ENCODE data around the gene POLD4.

The POLD4 gene

DNA sequence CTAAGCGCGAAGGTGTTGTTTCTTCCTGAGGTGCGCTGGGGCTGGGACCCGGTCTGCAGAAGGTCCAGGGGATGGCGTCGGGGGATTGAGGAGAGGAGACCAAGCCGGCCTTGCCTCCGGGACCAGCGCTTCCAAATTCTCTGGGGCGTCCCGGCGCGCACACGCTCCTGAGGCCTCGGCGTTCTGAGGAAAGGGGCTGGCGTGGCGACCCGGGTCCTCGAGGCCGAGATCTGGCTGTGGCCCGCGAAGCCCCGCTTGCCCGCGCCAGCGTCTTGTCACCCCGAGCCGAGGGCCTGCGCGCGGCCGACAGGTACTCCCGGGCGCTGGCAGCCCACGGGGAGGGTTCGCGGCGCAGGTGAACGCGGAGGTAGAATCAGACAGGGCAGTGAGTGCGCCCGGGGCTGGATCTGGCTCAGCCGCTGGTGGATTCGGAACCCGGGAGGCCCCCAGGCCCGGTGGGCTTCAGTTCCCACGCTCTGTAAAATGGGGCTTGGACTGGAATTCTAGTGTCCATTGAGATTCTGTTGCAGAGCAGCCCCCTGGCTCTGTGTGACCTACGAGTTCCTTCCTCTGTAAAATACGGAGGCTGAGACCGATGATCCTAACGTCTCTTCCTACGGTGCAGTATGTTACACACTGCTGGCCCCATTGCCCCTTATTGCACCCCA lies 35.3 kb downstream of the POLD4 start:
- DNase-seq (ENCODE audit: low read depth in 4 of 4, low spot score in 1 of 4) = no peak

DNA sequence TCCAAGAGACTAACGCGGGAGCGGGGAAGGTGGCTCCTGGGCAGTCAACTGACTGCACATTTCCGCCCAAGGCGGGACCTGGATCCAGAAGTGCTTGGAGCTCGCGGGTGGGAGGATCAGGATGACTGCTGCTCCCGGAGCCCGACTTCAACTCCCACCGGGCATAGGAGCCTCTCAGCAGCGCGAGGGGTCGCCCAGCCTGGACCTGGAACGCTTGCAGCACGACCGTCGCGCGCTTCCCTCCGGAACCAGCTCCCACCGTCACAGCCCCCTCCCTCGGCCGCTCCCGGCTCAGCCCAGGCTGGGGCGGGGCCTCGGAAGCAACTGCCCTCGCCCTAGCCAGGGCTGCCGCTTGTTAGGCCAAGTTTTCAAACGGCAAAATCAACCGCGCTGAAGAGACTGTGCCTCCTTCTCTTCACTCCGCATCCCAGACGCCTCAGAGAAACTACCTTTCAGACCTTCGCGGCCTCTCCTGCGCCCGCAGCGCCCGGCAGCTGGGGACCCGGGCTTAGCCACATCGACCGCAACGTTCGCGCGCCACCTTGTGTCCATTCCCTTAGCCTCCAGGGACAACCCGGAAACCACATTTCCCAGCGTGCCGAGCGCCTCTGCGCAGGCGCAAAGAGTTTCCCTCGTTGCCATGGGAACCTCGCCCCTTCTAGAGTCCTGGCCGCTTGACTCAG lies 36.0 kb downstream of the POLD4 start:
- peak; percentile 97 to 99 (median 98) for DNase-seq (ENCODE audit: low read depth in 4 of 4, low spot score in 1 of 4)

DNA sequence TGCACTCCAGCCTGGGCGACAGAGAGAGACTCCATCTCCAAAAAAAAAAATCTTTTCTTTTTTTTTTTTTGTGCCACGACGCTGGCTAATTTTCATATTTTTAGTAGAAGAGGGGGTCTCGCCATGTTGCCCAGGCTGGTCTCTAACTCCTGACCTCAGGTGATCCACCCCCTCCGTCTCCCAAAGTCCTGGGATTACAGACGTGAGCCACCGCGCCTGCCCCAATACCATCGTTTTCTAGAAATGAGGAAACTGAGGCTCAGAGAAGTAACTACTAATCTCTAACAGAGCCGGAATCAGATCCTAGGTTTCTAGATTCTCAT lies 36.5 kb downstream of the POLD4 start:
- no peak for DNase-seq (ENCODE audit: low read depth in 4 of 4, low spot score in 1 of 4)

DNA sequence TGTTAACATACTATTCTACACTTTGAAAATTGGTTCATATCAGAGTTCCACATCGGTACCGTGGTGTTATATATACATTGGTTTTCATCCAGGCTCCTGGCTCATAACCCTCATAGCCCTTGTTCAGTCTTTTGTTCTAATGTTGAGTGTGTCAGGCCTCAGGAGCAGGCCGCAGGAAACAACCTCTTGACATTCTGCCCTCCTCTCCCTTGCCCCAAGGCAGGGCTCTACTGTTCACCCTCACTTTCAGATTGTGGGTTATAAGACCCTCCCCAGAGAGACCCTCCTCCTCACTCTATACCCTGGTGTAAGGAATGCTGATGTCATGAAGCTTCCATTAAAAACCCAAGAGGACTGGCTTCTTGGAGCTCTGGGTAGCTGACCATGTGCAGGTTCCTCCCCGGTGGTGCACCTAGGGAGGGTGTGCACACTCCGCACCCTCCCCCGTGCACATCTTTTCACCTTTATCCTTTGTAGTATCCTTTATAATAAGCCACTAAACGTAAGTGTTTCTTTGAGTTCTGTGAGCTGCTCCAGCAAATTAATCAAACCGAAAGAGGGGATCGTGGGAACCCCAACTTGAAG lies 37.9 kb downstream of the POLD4 start:
- no peak for DNase-seq (ENCODE audit: low read depth in 4 of 4, low spot score in 1 of 4)

DNA sequence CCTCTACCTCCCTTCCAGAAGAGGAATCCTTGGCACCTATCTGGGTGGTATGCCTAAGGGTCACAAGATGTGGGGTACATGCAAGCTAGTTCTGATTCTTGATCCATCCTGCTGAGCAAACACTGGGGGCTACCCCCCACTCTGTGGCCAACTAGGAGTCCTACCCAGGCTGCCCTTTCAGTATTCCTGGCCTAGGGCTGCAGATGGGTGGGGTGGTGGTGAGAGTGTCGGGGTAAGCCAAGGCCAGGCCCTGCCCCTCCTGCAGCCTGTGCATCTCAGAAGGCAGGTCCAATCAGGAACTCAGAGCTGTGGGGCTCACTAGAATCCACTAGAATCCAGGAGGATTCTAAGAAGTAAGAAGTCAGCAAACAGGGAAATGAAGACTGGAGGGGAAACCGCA lies 39.1 kb downstream of the POLD4 start:
- no peak for DNase-seq (ENCODE audit: low read depth in 4 of 4, low spot score in 1 of 4)

DNA sequence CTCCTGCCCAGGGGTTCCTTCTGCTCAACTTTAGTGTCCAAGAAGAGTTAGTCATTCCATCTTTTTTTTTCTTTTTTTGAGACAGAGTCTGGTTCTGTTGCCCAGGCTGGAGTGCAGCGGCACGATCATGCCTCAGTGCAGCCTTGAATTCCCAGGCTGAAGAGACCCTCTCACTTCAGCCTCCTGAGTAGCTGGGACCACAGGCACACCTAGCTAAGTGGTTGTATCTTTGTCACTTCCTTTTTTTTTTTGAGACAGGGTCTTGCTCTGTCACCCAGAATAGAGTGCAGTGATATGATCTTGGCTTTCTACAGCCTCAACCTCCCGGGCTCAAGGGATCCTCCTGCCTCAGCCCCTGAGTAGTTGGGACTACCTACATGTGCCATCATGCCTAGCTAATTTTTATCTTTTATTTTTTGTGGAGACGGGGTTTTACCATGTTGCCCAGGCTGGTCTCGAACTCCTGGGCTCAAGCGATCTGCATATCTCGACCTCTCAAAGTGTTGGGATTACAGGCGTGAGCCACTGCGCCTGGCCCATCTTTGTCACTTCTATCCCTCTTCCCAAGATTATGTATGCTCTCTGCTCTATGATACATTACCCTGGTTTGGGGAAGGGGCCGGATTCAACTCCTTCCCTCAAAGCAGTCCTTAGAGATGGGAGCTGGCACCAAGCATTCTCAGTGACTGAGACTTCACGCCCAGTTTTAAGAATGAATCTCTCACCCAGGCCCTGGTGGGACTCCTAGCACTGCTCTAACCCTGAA lies 40.0 kb downstream of the POLD4 start:
- DNase-seq (ENCODE audit: low read depth in 4 of 4, low spot score in 1 of 4) = no peak

DNA sequence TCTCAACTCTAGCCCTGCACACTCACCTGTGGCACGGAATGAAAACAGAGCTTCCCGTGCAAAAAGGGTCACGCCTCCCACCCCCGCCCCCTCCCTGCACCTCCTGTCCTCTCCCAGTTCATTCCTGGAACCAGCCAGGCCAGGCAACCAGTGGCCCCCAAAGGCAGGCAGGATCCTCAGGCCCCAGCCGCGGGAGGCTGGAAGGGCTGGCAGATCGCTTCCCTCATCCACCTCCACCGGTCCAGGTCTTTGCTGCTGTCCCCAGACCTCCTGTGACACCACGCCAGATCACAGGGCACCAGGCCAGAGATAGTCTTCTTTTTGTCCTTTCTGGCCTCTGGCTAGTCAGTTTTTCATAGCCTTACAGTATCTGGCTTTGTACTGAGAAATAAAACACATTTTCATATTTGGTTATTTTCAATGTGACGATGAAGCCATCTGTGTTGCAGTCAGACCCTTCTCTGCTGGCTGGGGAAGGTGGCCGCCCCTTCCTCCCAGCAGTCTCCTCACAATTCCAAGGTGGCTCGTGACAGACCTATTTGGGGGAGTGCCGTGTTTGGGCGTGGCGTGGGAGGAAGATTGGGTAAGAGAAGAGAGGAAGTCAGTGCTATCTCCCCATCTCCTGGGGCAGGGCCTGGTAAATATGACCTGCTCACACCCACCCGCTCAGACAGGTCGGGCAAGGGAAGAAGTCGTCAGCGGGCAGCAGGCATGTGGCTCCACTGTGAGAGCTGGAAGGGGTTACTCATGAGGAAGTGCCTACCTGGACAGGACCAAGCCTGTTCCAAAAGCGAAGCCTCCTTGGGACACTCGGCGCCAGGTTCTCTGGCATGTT lies 40.9 kb downstream of the POLD4 start:
- DNase-seq (ENCODE audit: low read depth in 4 of 4, low spot score in 1 of 4) = no peak

DNA sequence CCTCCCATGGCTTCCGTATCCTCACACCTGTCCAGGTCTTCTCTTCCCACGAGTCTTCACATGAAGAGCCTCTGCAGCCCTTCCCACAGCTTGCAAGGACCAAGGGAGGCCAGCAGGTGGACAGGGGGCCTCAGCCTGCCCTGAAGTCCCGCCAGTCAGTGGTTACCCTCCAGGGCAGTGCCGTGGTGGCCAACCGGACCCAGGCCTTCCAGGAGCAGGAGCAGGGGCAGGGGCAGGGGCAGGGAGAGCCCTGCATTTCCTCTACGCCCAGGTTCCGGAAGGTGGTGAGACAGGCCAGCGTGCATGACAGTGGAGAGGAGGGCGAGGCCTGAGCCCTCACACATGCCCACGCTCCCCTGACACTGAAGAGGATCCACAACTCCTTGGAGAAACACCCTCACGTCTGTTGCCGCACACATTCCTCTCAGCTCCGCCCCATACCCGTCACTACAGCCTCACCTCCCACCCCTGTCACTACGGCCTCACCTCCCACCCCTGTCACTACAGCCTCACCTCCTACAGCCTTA lies 41.7 kb downstream of the POLD4 start:
- DNase-seq (ENCODE audit: low read depth in 4 of 4, low spot score in 1 of 4) = no peak

DNA sequence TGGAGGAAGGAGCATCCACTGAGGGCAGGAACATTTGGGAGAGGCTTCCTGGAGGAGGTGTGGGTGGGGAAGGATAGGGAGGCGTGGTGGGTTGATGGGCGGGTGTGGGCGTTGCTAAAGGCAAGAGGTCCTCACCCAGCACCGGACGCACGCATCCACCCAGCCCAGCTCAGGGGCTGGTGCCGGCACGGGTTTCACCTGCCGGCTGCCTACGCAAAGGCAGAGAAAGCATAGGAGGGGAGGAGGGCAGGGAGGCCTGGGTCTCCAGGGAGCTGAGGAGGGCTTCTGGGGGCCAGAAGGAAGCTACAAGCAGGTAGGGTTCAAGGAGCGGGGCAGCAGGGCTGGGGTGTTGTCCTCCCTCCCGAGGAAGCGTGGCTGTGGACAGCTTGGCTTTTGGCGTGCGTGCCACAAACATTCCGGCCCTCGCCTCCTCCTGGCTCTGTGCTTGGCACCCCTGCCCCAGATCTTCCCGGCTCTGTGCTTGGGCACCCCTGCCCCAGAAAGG lies 42.2 kb downstream of the POLD4 start:
- no peak for DNase-seq (ENCODE audit: low read depth in 4 of 4, low spot score in 1 of 4)

DNA sequence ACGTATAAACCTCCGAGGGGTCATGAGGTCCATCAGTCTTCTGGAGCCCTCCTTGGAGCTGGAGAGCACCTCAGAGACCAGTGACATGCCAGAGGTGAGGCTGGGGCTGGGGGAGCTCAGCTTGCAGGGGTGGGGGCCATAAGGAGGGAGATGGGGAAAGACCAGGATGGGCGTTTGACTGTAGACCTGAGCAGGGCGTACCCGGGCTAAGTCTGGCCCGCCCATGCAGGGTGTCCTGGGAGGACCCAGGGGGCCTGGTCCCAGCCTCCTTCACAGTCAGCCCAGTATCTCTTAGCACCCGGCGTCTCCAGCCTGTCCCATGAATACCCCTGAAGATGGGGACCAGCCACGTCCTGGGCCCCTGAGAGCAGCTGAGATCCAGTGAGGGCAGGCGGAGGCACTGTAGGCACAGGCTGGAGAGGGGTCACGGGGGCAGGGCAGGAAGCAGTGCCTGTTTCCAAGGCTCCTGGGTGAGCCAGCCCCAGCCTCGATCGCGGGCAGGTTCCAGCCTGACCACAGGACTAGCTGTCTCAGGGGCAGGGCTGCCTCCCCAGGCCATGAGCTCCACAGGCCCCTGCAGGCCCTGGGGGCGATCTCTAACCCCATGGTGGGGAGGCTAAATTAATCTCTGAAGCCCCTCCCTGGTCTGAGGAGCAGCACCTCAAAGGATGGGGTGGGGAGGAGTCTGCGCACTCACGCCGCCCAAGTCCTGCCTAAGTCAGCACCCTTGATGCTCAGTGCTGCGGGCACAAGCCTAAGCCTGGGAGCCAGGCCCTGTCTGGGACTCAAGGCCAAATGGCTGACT lies 42.9 kb downstream of the POLD4 start:
- DNase-seq (ENCODE audit: low read depth in 4 of 4, low spot score in 1 of 4) = no peak

DNA sequence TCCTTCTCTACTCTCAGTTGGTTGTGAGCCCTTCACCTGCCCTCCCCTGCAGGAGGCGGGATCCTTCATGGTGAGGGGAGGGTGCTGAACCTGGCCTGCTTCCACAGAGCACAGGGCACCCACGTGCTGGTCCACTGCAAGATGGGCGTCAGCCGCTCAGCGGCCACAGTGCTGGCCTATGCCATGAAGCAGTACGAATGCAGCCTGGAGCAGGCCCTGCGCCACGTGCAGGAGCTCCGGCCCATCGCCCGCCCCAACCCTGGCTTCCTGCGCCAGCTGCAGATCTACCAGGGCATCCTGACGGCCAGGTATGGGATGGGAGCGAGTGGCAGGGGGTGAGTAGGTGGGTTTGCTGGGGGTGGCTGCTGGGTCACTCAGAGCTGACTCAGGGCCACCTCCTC lies 43.7 kb downstream of the POLD4 start:
- no peak for DNase-seq (ENCODE audit: low read depth in 4 of 4, low spot score in 1 of 4)

DNA sequence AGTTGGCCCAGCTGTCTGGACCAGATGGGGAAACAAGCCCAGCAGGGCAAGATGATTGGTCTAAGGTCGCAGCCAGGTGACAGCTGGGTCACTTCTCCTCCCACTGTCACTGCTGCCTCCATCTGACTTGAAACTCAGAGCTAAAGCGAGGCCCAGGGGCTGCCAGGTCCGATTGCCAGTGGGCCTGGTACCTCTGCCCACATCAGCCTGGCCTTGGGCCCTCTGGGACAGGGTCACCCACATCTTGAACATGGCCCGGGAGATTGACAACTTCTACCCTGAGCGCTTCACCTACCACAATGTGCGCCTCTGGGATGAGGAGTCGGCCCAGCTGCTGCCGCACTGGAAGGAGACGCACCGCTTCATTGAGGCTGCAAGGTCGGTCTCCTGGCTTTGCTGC lies 44.2 kb downstream of the POLD4 start:
- no peak for DNase-seq (ENCODE audit: low read depth in 4 of 4, low spot score in 1 of 4)

DNA sequence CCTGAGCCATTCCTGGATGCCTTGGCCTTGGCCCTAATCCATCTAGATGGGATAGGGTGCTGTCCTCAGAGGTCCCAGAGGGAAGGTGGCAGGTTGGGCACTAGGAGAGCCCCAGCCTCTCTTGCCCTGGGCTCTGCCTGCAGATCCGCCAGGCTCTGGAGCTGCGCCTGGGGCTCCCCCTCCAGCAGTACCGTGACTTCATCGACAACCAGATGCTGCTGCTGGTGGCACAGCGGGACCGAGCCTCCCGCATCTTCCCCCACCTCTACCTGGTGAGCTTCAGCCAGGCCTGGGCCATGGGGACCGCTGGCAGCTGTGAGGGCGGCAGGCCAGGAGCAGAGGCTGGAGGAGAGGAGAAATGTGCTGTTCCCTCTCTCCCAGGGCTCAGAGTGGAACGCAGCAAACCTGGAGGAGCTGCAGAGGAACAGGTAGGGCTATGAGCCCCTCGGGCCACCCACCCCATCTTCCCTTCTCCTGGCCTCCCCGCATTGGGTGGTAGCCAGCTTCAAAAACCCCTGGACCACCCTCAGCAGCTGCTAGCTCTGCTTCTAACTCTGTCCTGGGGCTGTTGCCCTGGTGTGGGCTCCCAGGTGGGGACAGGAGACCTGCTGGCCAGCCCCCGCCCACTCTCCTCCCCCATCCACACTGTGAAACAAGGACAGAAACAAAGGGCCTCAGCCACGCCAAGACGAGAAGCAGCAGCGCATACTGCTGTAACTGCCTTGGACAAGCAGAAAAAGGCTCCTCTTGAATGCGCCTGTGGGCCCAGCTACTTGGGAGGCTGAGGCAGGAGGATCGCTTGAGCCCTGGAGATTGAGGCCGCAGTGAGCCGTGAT lies 45.1 kb downstream of the POLD4 start:
- DNase-seq (ENCODE audit: low read depth in 4 of 4, low spot score in 1 of 4) = no peak

DNA sequence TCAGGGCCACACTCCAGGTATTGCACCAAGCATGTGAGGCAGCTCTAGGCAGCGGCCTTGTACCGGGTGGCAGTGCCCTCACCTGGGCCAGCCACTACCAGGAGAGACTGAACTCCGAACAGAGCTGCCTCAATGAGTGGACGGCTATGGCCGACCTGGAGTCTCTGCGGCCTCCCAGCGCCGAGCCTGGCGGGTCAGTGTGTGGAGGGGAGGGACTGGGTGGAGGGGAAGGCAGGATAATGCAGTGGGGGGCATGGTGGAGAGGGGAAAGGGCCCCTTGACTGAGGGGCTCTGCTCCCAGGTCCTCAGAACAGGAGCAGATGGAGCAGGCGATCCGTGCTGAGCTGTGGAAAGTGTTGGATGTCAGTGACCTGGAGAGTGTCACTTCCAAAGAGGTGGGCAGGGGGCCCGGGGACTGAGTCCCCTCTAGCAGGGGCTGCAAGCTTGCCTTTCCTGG lies 45.8 kb downstream of the POLD4 start:
- no peak for DNase-seq (ENCODE audit: low read depth in 4 of 4, low spot score in 1 of 4)

DNA sequence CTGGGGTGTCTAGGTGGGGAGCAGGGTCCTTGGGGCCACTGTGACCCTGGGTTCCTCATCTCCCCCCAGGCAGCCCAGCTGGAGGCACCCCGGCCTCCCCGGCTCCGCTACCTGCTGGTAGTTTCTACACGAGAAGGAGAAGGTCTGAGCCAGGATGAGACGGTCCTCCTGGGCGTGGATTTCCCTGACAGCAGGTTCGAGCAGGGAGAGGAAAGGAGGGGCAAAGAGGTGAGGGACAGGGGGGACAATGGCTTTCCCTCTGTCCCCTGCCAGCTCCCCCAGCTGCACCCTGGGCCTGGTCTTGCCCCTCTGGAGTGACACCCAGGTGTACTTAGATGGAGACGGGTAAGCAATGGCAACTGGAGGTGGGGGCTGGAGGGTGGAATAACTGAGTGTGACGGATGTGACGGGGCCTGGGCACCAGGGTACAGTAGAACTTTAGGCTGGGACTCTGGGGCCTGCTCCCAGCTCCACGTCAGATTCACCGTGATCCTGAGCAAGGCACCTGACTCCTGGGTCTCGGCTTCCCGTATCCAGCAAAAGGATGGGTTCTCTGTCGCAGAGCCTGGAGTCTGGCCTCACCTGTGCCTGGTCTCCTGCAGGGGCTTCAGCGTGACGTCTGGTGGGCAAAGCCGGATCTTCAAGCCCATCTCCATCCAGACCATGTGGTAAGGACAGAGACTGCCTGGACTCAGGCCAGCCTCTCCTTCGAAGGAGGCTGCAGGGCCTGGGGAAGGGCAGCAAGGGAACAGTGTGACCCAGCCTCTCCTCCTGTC lies 46.4 kb downstream of the POLD4 start:
- no peak for DNase-seq (ENCODE audit: low read depth in 4 of 4, low spot score in 1 of 4)

DNA sequence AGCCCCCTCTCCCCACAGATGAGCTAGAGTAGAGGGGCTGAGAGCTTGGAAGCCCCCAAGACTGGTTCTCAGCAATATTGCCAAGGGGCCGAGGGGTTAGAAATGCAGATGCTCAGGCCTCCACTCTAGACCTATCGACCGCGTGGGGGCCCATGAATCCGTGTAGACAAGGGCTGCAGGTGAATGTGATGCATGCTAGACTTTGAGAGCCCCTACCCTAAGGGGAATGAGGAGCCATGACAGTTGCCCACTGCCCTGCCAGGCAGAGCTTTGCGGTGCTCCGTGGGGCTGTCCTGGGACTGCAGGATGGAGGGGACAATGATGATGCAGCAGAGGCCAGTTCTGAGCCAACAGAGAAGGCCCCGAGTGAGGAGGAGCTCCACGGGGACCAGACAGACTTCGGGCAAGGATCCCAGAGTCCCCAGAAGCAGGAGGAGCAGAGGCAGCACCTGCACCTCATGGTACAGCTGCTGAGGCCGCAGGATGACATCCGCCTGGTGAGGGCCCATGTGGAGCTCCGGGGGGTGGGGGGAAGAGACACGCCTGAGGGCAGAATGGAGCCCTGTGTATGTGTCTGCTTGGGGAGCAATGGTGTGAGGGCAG lies 48.7 kb downstream of the POLD4 start:
- DNase-seq (ENCODE audit: low read depth in 4 of 4, low spot score in 1 of 4) = no peak

DNA sequence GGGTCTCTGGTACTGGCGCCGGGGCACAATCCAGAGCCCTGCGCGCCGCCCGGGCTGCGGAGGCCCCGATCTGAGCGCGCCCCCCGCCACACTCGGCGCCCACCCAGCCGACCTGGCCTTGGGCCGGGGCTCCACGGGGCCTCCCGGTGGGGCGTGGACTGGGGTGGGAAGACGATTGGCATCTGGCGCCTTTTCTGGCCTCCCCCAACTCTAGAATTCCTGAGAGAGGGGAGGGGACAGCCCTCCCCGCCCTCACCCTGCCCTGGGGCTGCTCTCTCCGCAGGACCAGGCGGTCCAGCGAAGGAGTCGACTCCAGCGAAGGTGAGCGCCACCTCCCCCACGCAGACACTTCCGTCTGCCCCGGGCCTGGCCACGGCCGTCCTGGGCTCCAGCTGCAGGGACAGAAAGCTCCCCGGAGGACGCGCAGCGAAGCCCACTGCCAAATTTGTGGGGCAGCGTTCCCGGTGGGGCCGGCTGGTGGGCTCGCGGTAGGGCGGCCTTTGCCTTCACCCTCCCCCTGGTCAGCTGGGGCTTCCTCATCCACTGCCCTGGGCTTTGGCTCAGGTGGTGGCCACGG lies 49.4 kb downstream of the POLD4 start:
- no peak for DNase-seq (ENCODE audit: low read depth in 4 of 4, low spot score in 1 of 4)
